Left lung (tissue), 10 donors: ENCODE data around the gene LKAAEAR1. TPM values are rescaled to one million over a fixed set of nuclear protein-coding genes. Genes with fewer than 3 reads are reported as not detected.

ENCODE experiments used
- ATAC-seq: fragments of 200-7000 bp; cut with Tn5 transposase; one replicate; pipeline ENCODE4 v1.9.1; 2020; ENCODE audit warnings: moderate library complexity
- DNase-seq, 4 donors: peaks; one replicate each; pipeline ENCODE4 v3.0.0-alpha.2; 2013 to 2020
- H3K27ac ChIP-seq, 2 donors: fragments of 200-600 bp; sonication (generic) in 1 of 2; one replicate each; pipeline versions ENCODE4 v1.5.0 to v1.8.0; 2020 to 2021
- H3K27me3 ChIP-seq, 2 donors: fragments of 200-600 bp; sonication (generic) in 1 of 2; one replicate each; pipeline versions ENCODE4 v1.5.0 to v1.8.0; 2020 to 2021
- H3K36me3 ChIP-seq, 2 donors: fragments of 200-600 bp; sonication (generic) in 1 of 2; one replicate each; pipeline versions ENCODE4 v1.5.0 to v1.8.0; 2020 to 2021
- H3K4me1 ChIP-seq, 2 donors: fragments of 200-600 bp; one replicate each; pipeline ENCODE4 v1.8.0; 2021
- H3K4me3 ChIP-seq, 2 donors: fragments of 200-600 bp; sonication (generic) in 1 of 2; one replicate each; pipeline versions ENCODE4 v1.5.0 to v1.8.0; 2020 to 2021; ENCODE audit warnings: mild to moderate bottlenecking in 1 of 2
- H3K9me3 ChIP-seq, 2 donors: fragments of 200-600 bp; sonication (generic) in 1 of 2; one replicate each; pipeline versions ENCODE4 v1.5.0 to v1.8.0; 2020 to 2021
- CTCF ChIP-seq, 2 donors: fragments of 200-600 bp; sonication (generic) in 1 of 2; IDR thresholded peaks; one replicate each; pipeline versions ENCODE4 v1.5.0 to v1.8.0; 2021; ENCODE audit warnings: antibody characterized with exemption in 2 of 2
- intact Hi-C, 2 donors: fragments of 100-400 bp; cut with DNase I; formaldehyde crosslinking; loops; one replicate each; pipeline versions ENCODE4 v1.11.2 to v1.14.2; 2022
- polyA plus RNA-seq, 6 donors: library from polyadenylated mRNA; unstranded; fragments of 120-200 nt; gene quantifications; one replicate each; pipeline ENCODE4 v1.2.1, GENCODE V29; 2013; ENCODE audit not compliant: insufficient read length in 6 of 6
- total RNA-seq, 2 donors: library from RNA; stranded (reverse); fragmentation: NEBNext Ultra II Directional; extraction: Animal tissue kit (Norgen Biotek cat#: 25700); gene quantifications; one replicate each; pipeline ENCODE4 v1.2.1, GENCODE V29; 2021
- donor health status: DM: no; HTN: yes; CAD: no.
- donor health status: DM: no; HTN: no; CAD: no.

LKAAEAR1 gene
- total and polyA plus RNA-seq, 8 donors: 0.38 to 0.70 (median 0.45) TPM; not detected in 1

GRCh38 chr20:64065062-64065973 lies 18.9 kb downstream of the LKAAEAR1 start:
- Histone ChIP-seq H3K36me3 (no peaks in the 10 kb centered on the region), H3K4me3 (no peak overlapping the region), H3K27me3 (no peaks in the 10 kb centered on the region), H3K27ac (no peak overlapping the region), H3K4me1 (peaks cover 16 to 41% of the 10 kb centered on the region in 2 donors), H3K9me3 (no peaks in the 10 kb centered on the region)
- no peak for DNase-seq
- no peak for TF ChIP-seq CTCF (IDR thresholded peaks at IDR 0.05)
- intact Hi-C loops: no loop called here
- ATAC-seq: no peak

- Histone ChIP-seq H3K27me3 (no peaks in the 10 kb centered on the region), H3K36me3 (no peaks in the 10 kb centered on the region), H3K27ac (no peak overlapping the region), H3K4me3 (peak overlapping the region in 1 of 2 donors; percentile 91), H3K9me3 (no peaks in the 10 kb centered on the region), H3K4me1 (peaks cover 16 to 41% of the 10 kb centered on the region in 2 donors)
- DNase-seq: no peak
- TF ChIP-seq CTCF (IDR thresholded peaks at IDR 0.05): no peak
- intact Hi-C loops: no loop called here
- no peak for ATAC-seq
Measured at GRCh38 chr20:64064145-64064698, 20.0 kb downstream of the LKAAEAR1 start.

GRCh38 chr20:64063389-64064144 lies 20.6 kb downstream of the LKAAEAR1 start:
- intact Hi-C loops: no loop called here

GRCh38 chr20:64062596-64063388 lies 21.4 kb downstream of the LKAAEAR1 start, which contains the start of gene TCEA2:
Gene TCEA2, plus strand, starts transcription at chr20:64063198. Its CDS starts 115 bp downstream, at chr20:64063313.
- Histone ChIP-seq H3K27ac (peak within 1 kb of the TSS; percentile 79 to 83), H3K36me3 (no peaks in the 10 kb centered on the region), H3K27me3 (no peaks in the 10 kb centered on the region), H3K4me3 (peak within 1 kb of the TSS; percentile 91 to 95), H3K4me1 (peaks cover 16 to 48% of the 10 kb centered on the region in 2 donors), H3K9me3 (no peaks in the 10 kb centered on the region)
- ATAC-seq (peak; percentile 98), DNase-seq (peak; percentile 95 to 99 (median 98))
- no peak for TF ChIP-seq CTCF (IDR thresholded peaks at IDR 0.05)
- intact Hi-C loops: no loop called here

More at GRCh38 chr20:64063389-64064144, 20.6 kb downstream of the LKAAEAR1 start:
- Histone ChIP-seq H3K9me3 (no peaks in the 10 kb centered on the region), H3K27me3 (no peaks in the 10 kb centered on the region), H3K4me3 (peak overlapping the region; percentile 91 to 95), H3K4me1 (peaks cover 16 to 41% of the 10 kb centered on the region in 2 donors), H3K27ac (peak overlapping the region; percentile 79 to 83), H3K36me3 (no peaks in the 10 kb centered on the region)
- ATAC-seq: peak; percentile 5
- no peak for TF ChIP-seq CTCF (IDR thresholded peaks at IDR 0.05)
- no peak for DNase-seq
